T-helper 2 cell treated with Interferon-gamma antibody and Interleukin-4, amounts not matched to agents 5 μg/mL and 100 μg/mL, for 36 hours (primary cell): ENCODE measurements around the gene GSE1.

Source experiments
- DNase-seq: peaks from one replicate; pipeline ENCODE4 v3.0.0; 2021; ENCODE audit warnings: low spot score
- H3K27ac Mint-ChIP-seq: one replicate; pipeline ENCODE4 v1.8.0; 2021; ENCODE audit warnings: mild to moderate bottlenecking, mixed read lengths
- H3K27me3 Mint-ChIP-seq: one replicate; pipeline ENCODE4 v1.8.0; 2021; ENCODE audit warnings: low read depth, mixed read lengths
- H3K36me3 Mint-ChIP-seq: one replicate; pipeline ENCODE4 v1.8.0; 2021; ENCODE audit warnings: low read depth, mixed read lengths
- H3K4me1 Mint-ChIP-seq: one replicate; pipeline ENCODE4 v1.8.0; 2021; ENCODE audit warnings: low read depth, mixed read lengths
- H3K4me3 Mint-ChIP-seq: one replicate; pipeline ENCODE4 v1.8.0; 2022; ENCODE audit warnings: mild to moderate bottlenecking, moderate library complexity, mixed read lengths
- H3K9me3 Mint-ChIP-seq: one replicate; pipeline ENCODE4 v1.8.0; 2021; ENCODE audit warnings: mixed read lengths

The GSE1 gene

DNA sequence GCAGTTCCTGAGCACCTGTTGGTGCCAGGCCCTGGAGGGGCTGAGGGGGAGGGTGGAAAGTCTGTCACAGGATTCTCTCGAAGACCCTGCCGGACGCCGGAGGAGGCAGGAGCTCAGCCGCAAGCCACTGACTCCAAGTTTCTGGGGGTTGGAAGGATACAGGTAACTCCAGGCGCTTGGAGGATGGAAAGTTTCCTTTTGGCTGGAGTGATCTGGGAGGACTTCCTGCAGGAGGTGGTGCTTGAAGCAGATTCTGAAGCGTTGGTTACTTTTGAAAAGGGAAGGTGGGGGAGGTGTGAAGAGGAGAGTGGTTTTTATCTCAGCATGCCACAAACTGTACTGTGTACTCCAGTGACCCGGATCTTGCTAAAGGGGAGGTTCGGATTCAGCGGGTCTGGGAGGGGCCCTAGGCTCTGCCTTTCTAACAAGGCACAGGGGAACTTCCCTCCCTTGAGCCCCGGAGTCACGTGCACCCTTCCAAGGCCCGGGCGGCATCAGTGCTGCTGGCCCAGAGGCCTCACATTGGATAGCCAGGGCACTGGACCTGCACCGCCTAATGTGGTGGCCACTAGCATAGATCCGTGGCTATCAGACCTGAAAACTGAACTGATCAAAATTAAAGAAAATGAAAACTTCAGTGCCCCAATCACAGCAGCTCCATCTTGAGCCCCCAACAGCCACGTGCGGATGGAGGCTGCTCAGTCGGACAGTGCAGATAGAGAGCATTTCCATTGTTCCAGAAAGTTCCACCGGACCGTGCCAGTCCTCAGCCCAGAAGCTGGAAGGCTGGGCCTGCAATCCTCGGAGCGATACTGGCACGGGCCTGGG lies 42.2 kb upstream of the GSE1 start:
- peak overlapping the region; percentile 84 for H3K27ac Mint-ChIP-seq
- H3K4me3 Mint-ChIP-seq = peak overlapping the region; percentile 47
- H3K36me3 Mint-ChIP-seq = peaks cover 22% of the 10 kb centered on the region
- H3K4me1 Mint-ChIP-seq = peaks cover 42% of the 10 kb centered on the region
- no peaks in the 10 kb centered on the region for H3K27me3 Mint-ChIP-seq
- DNase-seq = no peak
- H3K9me3 Mint-ChIP-seq = peaks cover 9% of the 10 kb centered on the region

DNA sequence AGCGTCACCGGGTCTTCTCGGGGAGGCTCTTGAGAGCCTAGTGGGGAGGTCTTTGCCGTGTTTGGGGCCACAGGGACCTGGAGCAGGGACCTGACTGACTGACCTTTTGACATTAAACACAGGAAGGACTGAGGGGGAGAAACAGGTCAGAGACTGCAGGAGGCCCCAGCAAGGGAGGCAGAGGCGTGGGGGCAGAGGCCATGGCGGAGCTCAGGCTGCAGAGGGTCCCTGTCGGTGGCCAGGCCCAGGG lies 41.6 kb upstream of the GSE1 start:
- no peaks in the 10 kb centered on the region for H3K27me3 Mint-ChIP-seq
- H3K9me3 Mint-ChIP-seq = peaks cover 9% of the 10 kb centered on the region
- H3K4me1 Mint-ChIP-seq = peaks cover 42% of the 10 kb centered on the region
- no peak for DNase-seq
- H3K36me3 Mint-ChIP-seq = peaks cover 22% of the 10 kb centered on the region
- H3K4me3 Mint-ChIP-seq = peak overlapping the region; percentile 47
- H3K27ac Mint-ChIP-seq = peak overlapping the region; percentile 84

DNA sequence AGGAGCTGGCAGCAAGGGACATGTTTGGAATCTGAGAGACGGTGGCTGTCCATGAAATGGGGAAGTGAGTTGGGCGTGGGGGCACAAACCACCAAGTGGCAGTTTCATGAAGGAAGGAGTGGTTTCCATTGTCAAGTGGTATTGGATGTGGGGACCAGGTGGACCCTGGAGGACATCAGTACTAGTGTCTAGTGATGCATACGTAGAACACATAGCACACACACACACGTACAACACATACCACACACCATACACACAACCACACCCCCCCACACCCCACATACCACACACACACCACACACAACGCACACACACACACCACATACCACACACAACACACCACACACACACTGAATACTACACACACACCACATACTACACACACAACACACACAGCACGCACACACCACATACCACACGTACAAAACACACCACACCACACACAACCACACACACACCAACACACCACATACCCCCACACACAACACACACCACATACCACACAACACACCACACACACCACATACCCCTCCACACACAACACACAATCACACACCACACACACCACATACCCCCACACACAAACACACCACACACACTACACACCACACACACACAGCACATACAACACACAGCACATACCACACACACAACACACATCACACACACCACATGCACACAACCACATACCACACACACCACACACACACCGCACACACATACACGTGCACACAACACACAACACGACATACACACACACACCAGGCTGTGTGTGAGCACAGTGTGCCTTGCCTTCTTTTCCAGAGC lies 41.1 kb upstream of the GSE1 start:
- Mint-ChIP-seq H3K4me3 (peak overlapping the region; percentile 47), H3K4me1 (peaks cover 42% of the 10 kb centered on the region), H3K9me3 (peaks cover 9% of the 10 kb centered on the region), H3K36me3 (peaks cover 22% of the 10 kb centered on the region), H3K27ac (peak overlapping the region; percentile 84), H3K27me3 (no peaks in the 10 kb centered on the region)
- no peak for DNase-seq

DNA sequence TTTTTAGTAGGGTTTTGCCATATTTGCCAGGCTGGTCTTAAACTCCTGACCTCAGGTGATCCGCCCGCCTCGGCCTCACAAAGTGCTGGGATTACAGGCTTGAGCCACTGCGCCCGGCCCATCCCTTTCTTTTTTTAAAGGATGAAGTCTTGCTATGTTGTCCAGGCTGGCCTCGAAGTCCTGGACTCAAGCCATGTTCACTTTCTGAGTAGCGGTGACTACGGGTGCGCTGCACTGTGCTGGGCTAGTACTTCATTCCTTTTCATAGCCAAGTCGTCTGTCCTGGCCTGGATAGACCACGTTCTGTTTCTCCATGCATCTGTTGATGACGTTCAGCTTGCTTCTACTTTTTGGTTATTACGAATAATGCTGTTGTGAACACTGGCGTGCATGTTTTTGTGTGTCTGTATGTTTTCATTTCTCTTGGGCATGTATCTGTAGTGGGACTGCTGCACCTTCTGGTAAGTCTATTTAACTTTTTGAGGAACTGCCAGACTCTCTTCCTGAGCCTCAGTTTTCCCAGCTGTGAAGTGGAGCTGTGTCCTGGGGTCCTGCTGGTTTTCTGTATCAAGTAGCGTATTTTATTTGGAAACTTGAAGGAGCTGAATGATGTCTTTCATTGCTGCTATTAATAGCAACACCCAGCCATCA lies 40.0 kb upstream of the GSE1 start:
- peaks cover 9% of the 10 kb centered on the region for H3K9me3 Mint-ChIP-seq
- no peak overlapping the region for H3K4me3 Mint-ChIP-seq
- no peak for DNase-seq
- H3K36me3 Mint-ChIP-seq = peaks cover 19% of the 10 kb centered on the region
- H3K4me1 Mint-ChIP-seq = peaks cover 38% of the 10 kb centered on the region
- no peak overlapping the region for H3K27ac Mint-ChIP-seq
- H3K27me3 Mint-ChIP-seq = no peaks in the 10 kb centered on the region

DNA sequence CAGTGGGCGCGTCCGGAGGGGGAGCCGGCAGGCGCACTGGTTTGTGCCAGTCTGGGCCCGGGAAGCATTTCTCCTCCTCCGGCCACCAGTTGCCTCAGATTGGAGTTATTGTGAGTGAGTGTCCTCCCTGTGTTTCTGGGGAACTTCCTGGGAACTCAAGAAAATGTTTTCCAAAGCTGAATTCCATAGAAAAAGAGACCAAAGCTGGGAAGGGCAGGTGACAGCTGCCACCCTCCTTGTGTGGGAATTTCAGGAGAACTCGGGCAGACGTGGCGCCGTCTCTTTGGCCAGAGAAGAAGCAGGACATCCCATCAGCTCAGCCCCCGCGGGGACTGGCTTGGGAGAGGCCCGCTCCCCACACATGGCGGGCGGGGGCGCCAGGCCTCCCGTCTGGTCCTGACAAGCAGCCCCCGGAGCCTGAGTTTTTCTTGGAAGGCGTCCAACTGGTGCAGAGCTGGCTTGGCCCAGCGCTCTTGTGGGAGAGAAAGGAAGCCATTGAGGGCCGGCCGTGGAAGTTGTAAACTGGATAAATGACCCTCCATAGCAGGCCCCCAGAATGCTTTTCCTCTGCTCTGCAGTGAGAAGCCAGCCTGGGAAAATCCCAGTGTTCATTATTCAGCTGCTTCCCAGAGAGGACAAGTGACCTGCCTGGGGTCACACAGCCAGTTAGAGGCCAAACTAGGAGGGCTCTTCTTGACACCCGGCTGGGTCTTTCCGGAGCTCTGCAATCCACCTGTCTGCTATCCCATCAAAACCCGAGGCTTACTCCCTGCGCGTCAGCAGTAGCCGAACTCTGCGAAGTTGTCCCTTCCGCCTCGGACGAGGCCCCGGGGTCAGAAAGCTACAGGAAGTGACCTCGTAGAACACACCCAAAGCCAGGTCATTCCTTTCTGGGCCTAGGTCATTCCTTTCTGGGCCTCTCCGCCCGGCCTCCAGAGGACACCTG lies 39.2 kb upstream of the GSE1 start:
- Mint-ChIP-seq H3K27ac (no peak overlapping the region), H3K4me3 (no peak overlapping the region), H3K9me3 (peaks cover 8% of the 10 kb centered on the region), H3K27me3 (no peaks in the 10 kb centered on the region), H3K4me1 (peaks cover 36% of the 10 kb centered on the region), H3K36me3 (peaks cover 17% of the 10 kb centered on the region)
- DNase-seq = no peak

DNA sequence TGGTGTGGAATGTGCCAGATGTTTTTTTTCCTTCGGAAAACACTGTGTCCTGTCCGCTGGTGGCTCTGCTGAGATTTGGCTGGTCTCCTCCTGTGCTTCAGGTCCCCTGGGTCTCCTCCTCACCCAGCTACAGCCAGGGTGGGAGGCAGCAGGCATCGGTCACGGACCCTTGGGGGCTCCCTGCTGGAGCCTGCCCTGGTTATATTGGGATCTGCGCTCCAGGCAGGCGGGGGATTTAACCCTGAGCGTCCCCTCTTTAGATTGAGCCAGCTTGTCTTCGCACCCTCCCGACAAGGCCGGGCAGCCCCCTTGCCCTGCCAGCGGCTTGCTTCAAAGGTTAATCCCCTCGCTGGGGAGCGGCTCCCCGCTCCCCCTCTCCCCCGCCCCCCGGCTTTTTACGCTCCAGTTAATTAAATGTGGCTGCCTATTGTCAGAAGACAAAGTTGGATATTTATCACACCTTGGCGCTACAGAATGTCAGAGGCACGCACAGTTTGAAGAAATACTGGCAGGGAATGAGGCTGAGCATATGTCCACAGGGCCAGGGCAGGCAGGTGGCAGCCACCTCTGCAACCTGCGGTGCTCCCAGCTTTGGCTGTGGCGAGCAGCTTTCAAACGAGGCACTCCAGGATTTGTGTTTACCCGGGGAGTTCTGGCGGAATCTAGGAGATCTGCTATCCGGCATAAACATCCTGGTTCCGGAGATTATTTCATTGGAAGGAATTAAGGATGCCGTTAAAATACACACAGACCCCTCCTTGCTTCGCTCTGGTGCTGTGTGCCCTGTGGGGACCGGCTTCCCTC lies 38.2 kb upstream of the GSE1 start:
- Mint-ChIP-seq H3K9me3 (no peaks in the 10 kb centered on the region), H3K4me3 (no peak overlapping the region), H3K27me3 (no peaks in the 10 kb centered on the region), H3K27ac (no peak overlapping the region), H3K36me3 (peaks cover 9% of the 10 kb centered on the region), H3K4me1 (peaks cover 29% of the 10 kb centered on the region)
- DNase-seq = no peak

DNA sequence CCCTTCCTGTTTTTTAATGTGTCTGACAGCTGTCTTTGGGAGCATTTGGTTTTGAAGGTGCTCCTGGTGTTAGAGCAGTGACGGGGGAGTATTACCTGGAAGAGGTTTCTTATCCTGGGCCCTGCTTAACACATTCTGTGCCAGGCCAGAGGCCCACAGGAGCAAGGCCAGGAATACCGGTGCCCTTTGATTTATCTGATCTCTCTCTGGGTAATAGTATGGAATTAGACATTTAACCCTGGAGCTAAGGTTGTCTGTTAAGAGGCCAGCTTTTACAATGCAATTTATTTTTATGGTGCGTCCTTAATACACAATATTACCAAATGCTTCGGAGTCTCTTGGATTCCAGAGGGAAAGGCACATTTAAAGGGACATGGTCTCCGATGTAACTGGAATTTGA lies 37.2 kb upstream of the GSE1 start:
- H3K27me3 Mint-ChIP-seq = no peaks in the 10 kb centered on the region
- no peaks in the 10 kb centered on the region for H3K9me3 Mint-ChIP-seq
- H3K27ac Mint-ChIP-seq = no peak overlapping the region
- DNase-seq = no peak
- peaks cover 9% of the 10 kb centered on the region for H3K36me3 Mint-ChIP-seq
- no peak overlapping the region for H3K4me3 Mint-ChIP-seq
- peaks cover 19% of the 10 kb centered on the region for H3K4me1 Mint-ChIP-seq

DNA sequence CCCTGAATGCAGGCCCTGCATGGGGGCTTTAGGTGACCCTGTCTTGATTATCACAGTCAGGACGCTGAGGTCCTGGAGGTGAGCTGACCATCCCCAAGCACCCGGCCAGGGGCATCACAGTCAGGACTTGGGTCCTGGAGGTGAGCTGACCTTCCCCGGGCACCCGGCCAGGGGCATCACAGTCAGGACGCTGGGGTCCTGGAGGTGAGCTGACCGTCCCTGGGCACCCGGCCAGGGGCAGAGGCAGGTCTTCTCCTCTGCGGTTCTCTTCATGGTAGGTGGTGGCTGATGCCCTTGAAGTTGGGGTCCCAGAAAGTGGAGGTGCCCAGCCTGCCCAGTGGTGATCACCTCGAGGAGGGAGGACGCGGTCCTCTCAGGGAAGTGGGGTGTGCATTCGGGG lies 36.2 kb upstream of the GSE1 start:
- H3K27ac Mint-ChIP-seq = no peak overlapping the region
- no peaks in the 10 kb centered on the region for H3K27me3 Mint-ChIP-seq
- no peak overlapping the region for H3K4me3 Mint-ChIP-seq
- DNase-seq = no peak
- H3K9me3 Mint-ChIP-seq = no peaks in the 10 kb centered on the region
- peaks cover 9% of the 10 kb centered on the region for H3K4me1 Mint-ChIP-seq
- H3K36me3 Mint-ChIP-seq = peaks cover 4% of the 10 kb centered on the region

DNA sequence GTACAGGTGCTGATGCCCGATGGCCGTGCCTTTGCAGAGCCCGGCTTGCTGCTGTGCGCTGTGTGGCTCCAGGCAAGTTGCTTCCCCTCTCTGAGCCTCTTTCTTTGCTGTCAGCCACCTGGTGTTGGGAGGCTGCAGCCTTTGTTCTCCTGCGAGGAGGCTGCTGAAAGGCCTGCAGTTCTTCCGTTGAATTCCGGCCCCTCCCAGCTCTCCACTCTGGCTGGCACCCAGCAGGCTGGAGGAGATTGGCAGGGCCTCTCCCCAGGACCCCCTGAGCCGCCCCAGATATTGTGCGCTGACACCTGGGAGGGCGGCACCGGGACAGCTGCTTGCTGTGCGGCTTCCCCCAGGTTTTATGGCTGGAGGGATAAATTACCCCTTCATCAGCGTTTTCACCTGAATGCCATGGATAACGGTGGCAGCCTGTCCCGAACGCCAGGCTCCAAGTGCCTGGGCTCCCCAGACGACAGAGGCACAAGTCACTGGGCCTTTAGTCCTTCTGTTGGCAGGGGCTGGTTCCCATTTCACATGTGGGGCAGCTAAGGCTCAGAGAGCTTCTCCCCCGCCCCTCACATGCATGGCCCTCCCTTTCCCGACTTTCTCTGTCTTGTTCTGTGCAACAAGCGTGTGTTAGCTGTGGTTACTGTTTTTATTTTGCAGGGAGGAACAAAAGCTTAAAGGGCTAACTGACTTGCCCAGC lies 35.1 kb upstream of the GSE1 start:
- H3K9me3 Mint-ChIP-seq = no peaks in the 10 kb centered on the region
- H3K27me3 Mint-ChIP-seq = no peaks in the 10 kb centered on the region
- H3K36me3 Mint-ChIP-seq = no peaks in the 10 kb centered on the region
- no peak overlapping the region for H3K27ac Mint-ChIP-seq
- no peak overlapping the region for H3K4me3 Mint-ChIP-seq
- peaks cover 3% of the 10 kb centered on the region for H3K4me1 Mint-ChIP-seq
- no peak for DNase-seq

DNA sequence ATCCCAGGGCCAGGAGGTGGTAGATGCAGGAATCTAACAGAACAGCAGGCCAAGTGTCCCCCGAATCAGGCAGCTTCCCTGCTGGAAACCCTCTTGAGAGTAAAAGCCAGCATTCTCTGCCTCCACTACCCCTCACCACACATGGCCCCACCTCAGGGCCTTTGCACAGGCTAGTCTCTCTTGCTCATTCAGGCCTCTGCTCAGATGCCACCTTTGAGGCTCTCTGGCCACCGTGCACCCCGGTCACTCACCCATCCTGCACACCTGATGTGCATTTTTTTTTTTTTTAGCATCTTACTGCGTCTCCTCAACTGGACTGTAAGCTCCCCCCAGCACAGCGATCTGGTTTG lies 34.5 kb upstream of the GSE1 start:
- Mint-ChIP-seq H3K36me3 (no peaks in the 10 kb centered on the region), H3K27ac (no peak overlapping the region), H3K4me3 (no peak overlapping the region), H3K4me1 (peaks cover 3% of the 10 kb centered on the region), H3K27me3 (no peaks in the 10 kb centered on the region), H3K9me3 (no peaks in the 10 kb centered on the region)
- no peak for DNase-seq

DNA sequence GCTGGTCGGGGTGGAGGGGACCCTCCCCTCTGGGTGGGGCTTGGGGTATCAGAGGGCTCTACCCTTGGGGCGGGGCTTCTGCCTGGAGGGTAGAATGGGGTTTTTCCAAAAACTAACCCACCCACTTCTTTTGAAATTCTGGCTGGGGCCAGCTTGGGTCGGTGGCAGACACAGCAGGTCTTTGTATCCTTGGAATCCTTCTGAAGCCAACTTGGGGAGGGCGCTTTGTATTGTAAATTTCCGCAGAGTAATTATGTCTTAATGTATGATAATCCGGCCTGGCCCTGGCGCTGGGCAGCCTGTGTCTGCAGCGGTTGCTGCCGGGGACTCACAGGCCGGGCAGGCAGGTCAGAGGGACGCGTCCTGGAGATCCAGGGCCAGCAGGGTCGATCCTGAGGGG lies 33.9 kb upstream of the GSE1 start:
- Mint-ChIP-seq H3K27ac (no peak overlapping the region), H3K27me3 (no peaks in the 10 kb centered on the region), H3K9me3 (no peaks in the 10 kb centered on the region), H3K4me3 (no peak overlapping the region), H3K4me1 (peaks cover 3% of the 10 kb centered on the region), H3K36me3 (no peaks in the 10 kb centered on the region)
- no peak for DNase-seq

DNA sequence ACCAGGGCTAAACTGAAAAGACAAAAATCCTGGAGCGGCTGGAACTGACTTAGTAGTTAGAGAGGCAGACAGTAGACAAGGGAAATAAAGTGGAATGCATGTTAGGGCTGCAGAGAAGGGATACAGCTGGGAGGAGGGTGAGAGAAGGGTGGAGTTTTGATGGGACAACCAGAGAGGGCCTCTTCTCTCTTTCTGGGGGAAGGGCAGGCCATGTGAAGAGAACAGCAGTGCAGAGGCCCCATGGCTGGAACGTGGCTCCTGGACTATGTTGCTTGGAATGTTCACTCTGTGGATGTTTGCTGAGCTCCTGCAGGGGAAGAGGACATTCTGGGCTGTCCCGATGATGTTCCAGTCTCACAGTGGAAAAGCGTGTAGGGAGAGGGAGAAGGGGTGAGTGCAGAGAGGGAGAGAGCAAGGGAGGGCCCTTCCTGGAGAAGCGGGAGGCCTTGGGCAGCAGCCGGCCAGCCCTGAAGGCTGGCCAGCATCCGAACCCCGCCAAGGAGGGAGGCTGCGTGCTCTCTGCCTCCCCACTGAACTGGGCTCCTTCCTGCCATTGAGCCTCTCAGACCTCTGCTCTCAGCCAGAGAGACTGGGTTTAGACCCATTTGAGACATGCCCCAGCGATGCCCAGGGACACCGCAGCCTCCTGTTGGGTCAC lies 33.1 kb upstream of the GSE1 start:
- no peaks in the 10 kb centered on the region for H3K36me3 Mint-ChIP-seq
- no peak overlapping the region for H3K27ac Mint-ChIP-seq
- H3K9me3 Mint-ChIP-seq = no peaks in the 10 kb centered on the region
- no peaks in the 10 kb centered on the region for H3K27me3 Mint-ChIP-seq
- peaks cover 3% of the 10 kb centered on the region for H3K4me1 Mint-ChIP-seq
- no peak overlapping the region for H3K4me3 Mint-ChIP-seq
- no peak for DNase-seq
